ENCODE measurements around the gene RNF150. TPM values are rescaled to one million over a fixed set of nuclear protein-coding genes. Genes with fewer than 3 reads are reported as not detected.

The RNF150 gene
- total RNA-seq, 1 experiment from 2014 or later, result 0.14 TPM

GRCh38 chr4:140887467-140887866 lies 245.8 kb downstream of the RNF150 start:
- no peaks in the 10 kb centered on the region for H3K36me3 ChIP-seq (ENCODE audit: control insufficient read depth, insufficient read depth, low read length)
- H3K27me3 ChIP-seq (replicated peaks; ENCODE audit: control insufficient read depth, insufficient read depth, low read length), result no peaks in the 10 kb centered on the region
- no peaks in the 10 kb centered on the region for H3K9me3 ChIP-seq
- no TSS peak for BruUV-seq (replicated peaks)
- Mint-ChIP-seq H3K4me3 (ENCODE audit: unreplicated experiment) (no peak overlapping the region), H3K36me3 (ENCODE audit: insufficient read depth, unreplicated experiment) (no peaks in the 10 kb centered on the region), H3K27ac (ENCODE audit: unreplicated experiment) (no peak overlapping the region), H3K27me3 (ENCODE audit: insufficient read depth, unreplicated experiment) (peaks cover 6% of the 10 kb centered on the region), H3K9me3 (ENCODE audit: unreplicated experiment) (no peaks in the 10 kb centered on the region), H3K4me1 (ENCODE audit: low read depth, unreplicated experiment) (no peaks in the 10 kb centered on the region)
- TF ChIP-seq CTCF (IDR thresholded peaks at IDR 0.05; ENCODE audit: insufficient read depth in 1 of 2, low read depth in 1 of 2, low read length in 1 of 2, severe bottlenecking in 1 of 2, unreplicated experiment in 1 of 2), result no peak
- ChIA-PET CTCF (interaction anchor here (1.2 kb wide), 1 partner anchor 246 kb away, joined by 3 read pairs; the partner anchor contains the start of gene RNF150), POLR2A (interaction anchor here (0.6 kb wide), 1 partner anchor 22 kb away, joined by 8 read pairs; no protein-coding TSS in a partner anchor)
- DNase-seq, result no peak
- H3K4me3 ChIP-seq (ENCODE audit: low read depth, low read length), result no peak overlapping the region
- H3K4me1 ChIP-seq, result no peaks in the 10 kb centered on the region
- intact Hi-C loops (cut with micrococcal nuclease; ENCODE audit: unreplicated experiment), result no loop called here

- no peaks in the 10 kb centered on the region for H3K9me3 ChIP-seq
- POLR2A ChIA-PET, result no interaction called here
These were observed 248.7 kb downstream of the RNF150 start for GRCh38 chr4:140884431-140885058.

GRCh38 chr4:140877781-140878180 lies 255.5 kb downstream of the RNF150 start:
- Histone ChIP-seq H3K27me3 (replicated peaks; ENCODE audit: control insufficient read depth, insufficient read depth, low read length) (no peaks in the 10 kb centered on the region), H3K4me1 (no peaks in the 10 kb centered on the region), H3K9me3 (0 out of 2 replicates have a peak, but pooled peaks cover 3% of the 10 kb centered on the region), H3K4me3 (ENCODE audit: low read depth, low read length) (no peak overlapping the region), H3K36me3 (ENCODE audit: control insufficient read depth, insufficient read depth, low read length) (no peaks in the 10 kb centered on the region)
- DNase-seq, result no peak
- no peaks in the 10 kb centered on the region for H3K36me3 Mint-ChIP-seq (ENCODE audit: insufficient read depth, unreplicated experiment)
- intact Hi-C loops (cut with micrococcal nuclease; ENCODE audit: unreplicated experiment), result no loop called here
- ChIA-PET CTCF (no interaction called here), POLR2A (no interaction called here)
- no peak overlapping the region for H3K27ac Mint-ChIP-seq (ENCODE audit: unreplicated experiment)
- no peak overlapping the region for H3K4me3 Mint-ChIP-seq (ENCODE audit: unreplicated experiment)
- peaks cover 2% of the 10 kb centered on the region for H3K27me3 Mint-ChIP-seq (ENCODE audit: insufficient read depth, unreplicated experiment)
- BruUV-seq (replicated peaks), result no TSS peak
- no peak for TF ChIP-seq CTCF (IDR thresholded peaks at IDR 0.05; ENCODE audit: insufficient read depth in 1 of 2, low read depth in 1 of 2, low read length in 1 of 2, severe bottlenecking in 1 of 2, unreplicated experiment in 1 of 2)
- H3K4me1 Mint-ChIP-seq (ENCODE audit: low read depth, unreplicated experiment), result no peaks in the 10 kb centered on the region
- no peaks in the 10 kb centered on the region for H3K9me3 Mint-ChIP-seq (ENCODE audit: unreplicated experiment)

More at GRCh38 chr4:140884431-140885058, 248.7 kb downstream of the RNF150 start:
- Histone ChIP-seq H3K4me1 (no peaks in the 10 kb centered on the region), H3K27me3 (replicated peaks; ENCODE audit: control insufficient read depth, insufficient read depth, low read length) (no peaks in the 10 kb centered on the region), H3K36me3 (ENCODE audit: control insufficient read depth, insufficient read depth, low read length) (no peaks in the 10 kb centered on the region), H3K4me3 (ENCODE audit: low read depth, low read length) (no peak overlapping the region)
- H3K27me3 Mint-ChIP-seq (ENCODE audit: insufficient read depth, unreplicated experiment), result peaks cover 4% of the 10 kb centered on the region
- peak; percentile 73 to 75 for TF ChIP-seq CTCF (IDR thresholded peaks at IDR 0.05; ENCODE audit: insufficient read depth in 1 of 2, low read depth in 1 of 2, low read length in 1 of 2, severe bottlenecking in 1 of 2, unreplicated experiment in 1 of 2)
- H3K27ac Mint-ChIP-seq (ENCODE audit: unreplicated experiment), result no peak overlapping the region
- no peaks in the 10 kb centered on the region for H3K4me1 Mint-ChIP-seq (ENCODE audit: low read depth, unreplicated experiment)
- H3K36me3 Mint-ChIP-seq (ENCODE audit: insufficient read depth, unreplicated experiment), result no peaks in the 10 kb centered on the region
- intact Hi-C loops (cut with micrococcal nuclease; ENCODE audit: unreplicated experiment), result loop anchor here (1.0 to 5.0 kb wide), 4 partner anchors 23 to 289 kb away; partner anchors contain the start of gene RNF150
- H3K4me3 Mint-ChIP-seq (ENCODE audit: unreplicated experiment), result no peak overlapping the region
- CTCF ChIA-PET, result interaction anchor here (0.6 to 2.2 kb wide), 6 partner anchors 9 to 554 kb away, joined by 3 to 15 read pairs (median 4); no protein-coding TSS in a partner anchor
- peak; percentile 66 to 73 for DNase-seq
- H3K9me3 Mint-ChIP-seq (ENCODE audit: unreplicated experiment), result no peaks in the 10 kb centered on the region
- BruUV-seq (replicated peaks), result no TSS peak

All from Caco-2 (cell line).